AG04449 (cell line): ENCODE data around the gene OVOL3.

Experiments used
- CTCF ChIA-PET: fragments of 350-600 bp; formaldehyde crosslinking; extraction: SDS; loops from one replicate; lab custom pipeline; 2021; ENCODE audit warnings: antibody characterized with exemption; lab: Yijun Ruan, JAX
- POLR2A ChIA-PET: fragments of 400-600, 350-600 bp; formaldehyde crosslinking; extraction: SDS; loops from one replicate; lab custom pipeline; 2020; ENCODE audit warnings: antibody characterized with exemption, inconsistent platforms; lab: Yijun Ruan, JAX
- DNase-seq: peaks from one replicate; pipeline ENCODE4 v3.0.0-alpha.2; 2010; ENCODE audit warnings: low read depth, low spot score
- H3K4me3 ChIP-seq: 2 replicates; pipeline ENCODE4 v1.5.1; 2011; ENCODE audit warnings: low read depth, mild to moderate bottlenecking, control low read depth, low read length
- CTCF ChIP-seq: IDR thresholded peaks from one replicate; pipeline ENCODE4 v1.5.1; 2011; ENCODE audit warnings: mild to moderate bottlenecking, moderate library complexity, low read length, control low read depth, inconsistent platforms; ENCODE audit not compliant: insufficient read depth; ENCODE audit errors: missing control alignments

OVOL3 gene

GRCh38 chr19:36112678-36113077, 1.7 kb downstream of the OVOL3 start:
- TF ChIP-seq CTCF = no peak
- CTCF ChIA-PET = no interaction called here
- POLR2A ChIA-PET = no interaction called here
- no peak for DNase-seq
- peak overlapping the region; percentile 1; the same call in 1 of the 2 replicates for H3K4me3 ChIP-seq

- DNase-seq = no peak
- no peak for TF ChIP-seq CTCF
- CTCF ChIA-PET = no interaction called here
- POLR2A ChIA-PET = no interaction called here
- peak overlapping the region; percentile 92 for H3K4me3 ChIP-seq
These were observed 2.5 kb downstream of the OVOL3 start for GRCh38 chr19:36113425-36113824.

- POLR2A ChIA-PET = interaction anchor here (1.9 kb wide), 1 partner anchor 10 kb away, joined by 5 read pairs; no protein-coding TSS in a partner anchor
- DNase-seq = no peak
- TF ChIP-seq CTCF = peak; percentile 23
- H3K4me3 ChIP-seq = peak overlapping the region; percentile 92
- CTCF ChIA-PET = interaction anchor here (5.2 kb wide), 1 partner anchor 13 kb away, joined by 39 read pairs; no protein-coding TSS in a partner anchor
These were observed 3.2 kb downstream of the OVOL3 start for GRCh38 chr19:36113894-36114720.

- POLR2A ChIA-PET = interaction anchor here (0.5 to 1.9 kb wide), 6 partner anchors 11 to 214 kb away, joined by 3 to 5 read pairs (median 3); partner anchors contain the start of genes ALKBH6, ZNF146 and ZNF565
- H3K4me3 ChIP-seq = peak within 1 kb of the TSS; percentile 92
- peak; percentile 99 for DNase-seq
- CTCF ChIA-PET = interaction anchor here (0.8 to 5.2 kb wide), 3 partner anchors 12 to 55 kb away, joined by 3 to 39 read pairs (median 7); no protein-coding TSS in a partner anchor
- no peak for TF ChIP-seq CTCF
These were observed 3.9 kb downstream of the OVOL3 start, which contains the start of gene POLR2I for GRCh38 chr19:36114721-36115452. POLR2I (minus strand) TSS chr19:36114875; CDS start chr19:36114856, 19 bp downstream.

- no peak for TF ChIP-seq CTCF
- H3K4me3 ChIP-seq = peak within 1 kb of the TSS; percentile 92
- DNase-seq = no peak
- POLR2A ChIA-PET = interaction anchor here (0.5 to 1.9 kb wide), 7 partner anchors 12 to 214 kb away, joined by 3 to 6 read pairs (median 3); partner anchors contain the start of genes ALKBH6, ZNF146 and ZNF565
- CTCF ChIA-PET = interaction anchor here (0.7 to 5.2 kb wide), 7 partner anchors 9 to 55 kb away, joined by 3 to 39 read pairs (median 3); no protein-coding TSS in a partner anchor
These were observed 4.8 kb downstream of the OVOL3 start, which contains the start of gene TBCB for GRCh38 chr19:36115453-36116343. TBCB (plus strand) TSS chr19:36115468; CDS start chr19:36115561, 93 bp downstream.
